SH-SY5Y (cell line): ENCODE results near the gene TPSAB1.

Experiments used
- GATA2 ChIP-seq: IDR thresholded peaks from 2 replicates; pipeline ENCODE4 v1.6.1; 2011; ENCODE audit warnings: mild to moderate bottlenecking, low read depth, low read length
- GATA3 ChIP-seq: IDR thresholded peaks from 2 replicates; pipeline ENCODE4 v1.6.1; 2011; ENCODE audit warnings: low read depth, mild to moderate bottlenecking, low read length, moderate library complexity

DNA sequence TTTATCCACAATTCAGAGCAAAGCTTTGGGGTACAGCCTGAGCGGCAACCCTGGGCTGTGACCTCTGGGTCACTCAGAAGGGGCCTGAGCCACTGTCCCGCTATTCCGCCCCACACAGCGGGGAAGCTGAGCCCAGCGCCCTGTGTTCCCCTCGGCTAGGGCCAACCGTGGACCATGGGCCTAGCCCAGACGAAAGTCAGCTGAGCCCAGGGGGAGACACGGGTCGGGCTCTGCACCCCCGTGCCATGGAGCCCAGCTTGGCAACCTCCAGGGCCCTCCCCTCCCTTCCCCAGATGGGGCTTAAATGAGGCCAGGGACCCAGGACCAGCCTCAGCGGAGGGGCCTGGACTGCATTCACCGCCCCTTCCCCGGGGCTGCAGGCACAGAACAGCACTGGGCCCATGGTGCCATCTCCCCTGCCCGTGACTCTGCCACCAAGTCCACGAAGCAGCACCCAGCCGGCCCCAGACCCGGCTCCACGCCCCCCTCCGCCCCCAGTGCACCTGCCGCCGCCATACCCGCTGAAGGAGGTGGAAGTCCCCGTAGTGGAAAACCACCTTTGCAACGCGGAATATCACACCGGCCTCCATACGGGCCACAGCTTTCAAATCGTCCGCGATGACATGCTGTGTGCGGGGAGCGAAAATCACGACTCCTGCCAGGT is 17.2 kb downstream of the TPSAB1 start:
- TF ChIP-seq GATA3 = no peak
- TF ChIP-seq GATA2 = no peak
